Immature natural killer cell (primary cell): Measurements from ENCODE around the gene SF1. TPM values are rescaled to one million over a fixed set of nuclear protein-coding genes. Genes with fewer than 3 reads are reported as not detected.
A peak's percentile ranks its signal among the peaks of the same experiment; 100 is the strongest.

Experiments
- DNase-seq, 3 donors: peaks; one replicate each; pipeline ENCODE4 v3.0.0; 2022; ENCODE audit warnings: mixed read lengths in 1 of 3
- H3K27ac Mint-ChIP-seq, 6 donors: one replicate each; pipeline ENCODE4 v1.8.0; 2020; ENCODE audit warnings: mixed read lengths in 6 of 6, mild to moderate bottlenecking in 5 of 6, inconsistent platforms in 4 of 6, moderate library complexity in 3 of 6
- H3K27me3 Mint-ChIP-seq, 3 donors: one replicate each; pipeline ENCODE4 v1.8.0; 2020 to 2021; ENCODE audit warnings: low read depth in 3 of 3, mild to moderate bottlenecking in 3 of 3, mixed read lengths in 3 of 3, moderate library complexity in 3 of 3, inconsistent platforms in 1 of 3
- H3K36me3 Mint-ChIP-seq, 3 donors: one replicate each; pipeline ENCODE4 v1.8.0; 2020; ENCODE audit warnings: mixed read lengths in 3 of 3, inconsistent platforms in 2 of 3, mild to moderate bottlenecking in 2 of 3
- H3K4me1 Mint-ChIP-seq, 2 donors: one replicate each; pipeline ENCODE4 v1.8.0; 2020; ENCODE audit warnings: inconsistent platforms in 2 of 2, mild to moderate bottlenecking in 2 of 2, mixed read lengths in 2 of 2, moderate library complexity in 1 of 2
- H3K4me3 Mint-ChIP-seq, 5 donors: one replicate each; pipeline ENCODE4 v1.8.0; 2020; ENCODE audit warnings: mild to moderate bottlenecking in 5 of 5, mixed read lengths in 5 of 5, inconsistent platforms in 3 of 5, moderate library complexity in 3 of 5
- H3K9me3 Mint-ChIP-seq, 6 donors: one replicate each; pipeline ENCODE4 v1.8.0; 2020; ENCODE audit warnings: mild to moderate bottlenecking in 6 of 6, mixed read lengths in 6 of 6, inconsistent platforms in 4 of 6, moderate library complexity in 3 of 6
- polyA plus RNA-seq, 3 donors: library from polyadenylated mRNA; unstranded; fragments of 300-500 nt; fragmentation: Illumina TruSeq; gene quantifications; one replicate each; pipeline ENCODE4 v1.2.3, GENCODE V29; 2021

SF1 gene
- polyA plus RNA-seq, 3 donors from 2014 or later = 51.1 to 142 (median 56.3) TPM

GRCh38 chr11:64796047-64796756 lies 17.9 kb upstream of the SF1 start:
- H3K27ac Mint-ChIP-seq = peak overlapping the region in 1 of 6 donors; percentile 26
- DNase-seq = no peak
- H3K27me3 Mint-ChIP-seq = peaks cover 0 to 3% (median 3%) of the 10 kb centered on the region in 3 donors
- H3K9me3 Mint-ChIP-seq = no peaks in the 10 kb centered on the region
- peaks cover 0 to 2% of the 10 kb centered on the region in 2 donors for H3K4me1 Mint-ChIP-seq
- H3K4me3 Mint-ChIP-seq = no peak overlapping the region
- peaks cover 0 to 4% (median 3%) of the 10 kb centered on the region in 3 donors for H3K36me3 Mint-ChIP-seq

GRCh38 chr11:64794526-64794925 lies 16.2 kb upstream of the SF1 start:
- Mint-ChIP-seq H3K9me3 (no peaks in the 10 kb centered on the region), H3K27ac (peak overlapping the region in 3 of 6 donors; percentile 49 to 63 (median 51)), H3K27me3 (peaks cover 0 to 3% (median 3%) of the 10 kb centered on the region in 3 donors), H3K4me1 (peaks cover 0 to 2% of the 10 kb centered on the region in 2 donors), H3K4me3 (no peak overlapping the region), H3K36me3 (peaks cover 0 to 4% (median under 1%) of the 10 kb centered on the region in 3 donors)
- no peak for DNase-seq

- Mint-ChIP-seq H3K27me3 (peaks cover 0 to 3% (median 3%) of the 10 kb centered on the region in 3 donors), H3K4me1 (peaks cover 0 to 2% of the 10 kb centered on the region in 2 donors), H3K27ac (peak overlapping the region in 2 of 6 donors; percentile 13 to 45), H3K36me3 (no peaks in the 10 kb centered on the region), H3K4me3 (no peak overlapping the region), H3K9me3 (no peaks in the 10 kb centered on the region)
- DNase-seq = no peak
Observed at GRCh38 chr11:64793271-64794160, 15.2 kb upstream of the SF1 start.

- no peak for DNase-seq
- Mint-ChIP-seq H3K27me3 (peaks cover 0 to 3% (median 3%) of the 10 kb centered on the region in 3 donors), H3K36me3 (no peaks in the 10 kb centered on the region), H3K4me3 (no peak overlapping the region), H3K4me1 (peaks cover 3 to 5% of the 10 kb centered on the region in 2 donors), H3K27ac (no peak overlapping the region), H3K9me3 (no peaks in the 10 kb centered on the region)
Observed at GRCh38 chr11:64792482-64792881, 14.1 kb upstream of the SF1 start.

- H3K9me3 Mint-ChIP-seq = no peaks in the 10 kb centered on the region
- H3K4me1 Mint-ChIP-seq = peaks cover 5% of the 10 kb centered on the region in 2 donors
- no peak overlapping the region for H3K27ac Mint-ChIP-seq
- peaks cover 0 to 3% (median 3%) of the 10 kb centered on the region in 3 donors for H3K27me3 Mint-ChIP-seq
- no peak for DNase-seq
- no peaks in the 10 kb centered on the region for H3K36me3 Mint-ChIP-seq
- H3K4me3 Mint-ChIP-seq = no peak overlapping the region
Observed at GRCh38 chr11:64791781-64792291, 13.5 kb upstream of the SF1 start.

- Mint-ChIP-seq H3K4me3 (no peak overlapping the region), H3K27me3 (peaks cover 0 to 3% (median 3%) of the 10 kb centered on the region in 3 donors), H3K4me1 (peaks cover 5% of the 10 kb centered on the region in 2 donors), H3K27ac (no peak overlapping the region), H3K9me3 (no peaks in the 10 kb centered on the region), H3K36me3 (no peaks in the 10 kb centered on the region)
- DNase-seq = no peak
Observed at GRCh38 chr11:64790205-64791095, 12.1 kb upstream of the SF1 start.

- Mint-ChIP-seq H3K27me3 (peaks cover 0 to 3% (median 2%) of the 10 kb centered on the region in 3 donors), H3K4me3 (no peak overlapping the region), H3K36me3 (no peaks in the 10 kb centered on the region), H3K4me1 (peaks cover 5% of the 10 kb centered on the region in 2 donors), H3K27ac (no peak overlapping the region), H3K9me3 (no peaks in the 10 kb centered on the region)
- no peak for DNase-seq
Observed at GRCh38 chr11:64789331-64790204, 11.2 kb upstream of the SF1 start.

- Mint-ChIP-seq H3K9me3 (no peaks in the 10 kb centered on the region), H3K27me3 (peaks cover 0 to 3% (median 3%) of the 10 kb centered on the region in 3 donors), H3K36me3 (no peaks in the 10 kb centered on the region), H3K4me3 (no peak overlapping the region), H3K27ac (no peak overlapping the region), H3K4me1 (peaks cover 4 to 5% of the 10 kb centered on the region in 2 donors)
- DNase-seq = no peak
Observed at GRCh38 chr11:64788321-64789215, 10.2 kb upstream of the SF1 start.

GRCh38 chr11:64787526-64788320 lies 9.4 kb upstream of the SF1 start:
- Mint-ChIP-seq H3K27me3 (peaks cover 0 to 3% (median 3%) of the 10 kb centered on the region in 3 donors), H3K4me3 (no peak overlapping the region), H3K27ac (peak overlapping the region in 1 of 6 donors; percentile 76), H3K9me3 (no peaks in the 10 kb centered on the region), H3K36me3 (no peaks in the 10 kb centered on the region), H3K4me1 (peaks cover 4 to 5% of the 10 kb centered on the region in 2 donors)
- peak; percentile 40 to 49 (median 46) for DNase-seq

- no peaks in the 10 kb centered on the region for H3K36me3 Mint-ChIP-seq
Observed at GRCh38 chr11:64786308-64786707, 8.0 kb upstream of the SF1 start.

More at GRCh38 chr11:64786308-64786707, 8.0 kb upstream of the SF1 start:
- H3K4me1 Mint-ChIP-seq = peaks cover 4 to 5% of the 10 kb centered on the region in 2 donors
- peaks cover 0 to 3% (median 0%) of the 10 kb centered on the region in 3 donors for H3K27me3 Mint-ChIP-seq
- no peak overlapping the region for H3K27ac Mint-ChIP-seq
- no peak overlapping the region for H3K4me3 Mint-ChIP-seq
- no peaks in the 10 kb centered on the region for H3K9me3 Mint-ChIP-seq
- DNase-seq = no peak
